OCI-LY1 (cell line): ENCODE measurements around the gene DDX31.

Source experiments
- EZH2 ChIP-seq: fragments of 200-600 bp; sonication (generic), shearing (Covaris generic); IDR thresholded peaks from 2 replicates; pipeline ENCODE4 v1.8.0; 2017; ENCODE audit warnings: borderline replicate concordance, mixed run types, mild to moderate bottlenecking, antibody characterized with exemption, low read length, moderate library complexity, mixed read lengths
- TF ChIP-seq, protein P1 (sequence below): fragments of 200-600 bp; sonication (generic), shearing (Covaris generic); IDR thresholded peaks from 2 replicates; pipeline ENCODE4 v1.5.1; 2017; ENCODE audit warnings: mild to moderate bottlenecking, antibody characterized with exemption, low read length, moderate library complexity, mixed read lengths

DNA sequence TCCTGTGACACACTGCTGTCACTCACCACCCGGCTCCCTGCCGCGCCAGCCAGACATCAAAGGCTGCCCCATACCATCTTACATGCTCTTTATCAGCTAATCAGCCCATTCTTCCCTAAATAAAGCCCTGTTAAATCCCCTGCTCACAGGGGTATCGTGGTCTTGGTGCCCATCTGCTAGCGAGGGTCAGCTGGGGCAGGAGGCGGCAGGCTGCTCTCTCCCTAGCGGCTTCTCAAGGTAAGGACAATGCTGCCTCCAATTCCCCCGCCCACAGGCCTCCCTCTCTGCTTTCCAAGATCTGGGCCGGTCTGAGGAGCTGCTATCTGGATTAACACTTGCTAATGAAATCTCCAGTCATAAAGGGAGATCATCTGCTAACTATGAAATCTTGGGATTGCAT lies 60.6 kb downstream of the DDX31 start:
- TF ChIP-seq, protein P1, sequence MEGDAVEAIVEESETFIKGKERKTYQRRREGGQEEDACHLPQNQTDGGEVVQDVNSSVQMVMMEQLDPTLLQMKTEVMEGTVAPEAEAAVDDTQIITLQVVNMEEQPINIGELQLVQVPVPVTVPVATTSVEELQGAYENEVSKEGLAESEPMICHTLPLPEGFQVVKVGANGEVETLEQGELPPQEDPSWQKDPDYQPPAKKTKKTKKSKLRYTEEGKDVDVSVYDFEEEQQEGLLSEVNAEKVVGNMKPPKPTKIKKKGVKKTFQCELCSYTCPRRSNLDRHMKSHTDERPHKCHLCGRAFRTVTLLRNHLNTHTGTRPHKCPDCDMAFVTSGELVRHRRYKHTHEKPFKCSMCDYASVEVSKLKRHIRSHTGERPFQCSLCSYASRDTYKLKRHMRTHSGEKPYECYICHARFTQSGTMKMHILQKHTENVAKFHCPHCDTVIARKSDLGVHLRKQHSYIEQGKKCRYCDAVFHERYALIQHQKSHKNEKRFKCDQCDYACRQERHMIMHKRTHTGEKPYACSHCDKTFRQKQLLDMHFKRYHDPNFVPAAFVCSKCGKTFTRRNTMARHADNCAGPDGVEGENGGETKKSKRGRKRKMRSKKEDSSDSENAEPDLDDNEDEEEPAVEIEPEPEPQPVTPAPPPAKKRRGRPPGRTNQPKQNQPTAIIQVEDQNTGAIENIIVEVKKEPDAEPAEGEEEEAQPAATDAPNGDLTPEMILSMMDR = no peak
- TF ChIP-seq EZH2 = no peak
